K562 (cell line): Measurements from ENCODE around the gene PCBP4. TPM values are rescaled to one million over a fixed set of nuclear protein-coding genes. Genes with fewer than 3 reads are reported as not detected.

Experiments used
- ATAC-seq: fragments of 200-7000 bp; cut with Tn5 transposase; 3 replicates; pipeline ENCODE4 v1.9.1; 2020; ENCODE audit warnings: moderate library complexity
- BruUV-seq: library from RNA; stranded (reverse); fragments of 400-500 nt; replicated peaks from 2 replicates; lab custom pipeline; 2021; lab: Mats Ljungman, UMichigan
- CTCF ChIA-PET: fragments of 300-600 bp; formaldehyde crosslinking; extraction: SDS; loops from one replicate; lab custom pipeline; 2021; ENCODE audit warnings: low intra/inter-chr PET ratio; lab: Yijun Ruan, JAX
- POLR2A ChIA-PET: fragments of 300-600, 350-650 bp; sonication (Branson Sonifier 250); formaldehyde crosslinking; extraction: SDS; loops from one replicate; lab custom pipeline; 2021; ENCODE audit warnings: antibody characterized with exemption, inconsistent platforms; lab: Yijun Ruan, JAX
- DNase-seq, 4 experiments: peaks; one replicate each; pipeline versions ENCODE4 v3.0.0 to v3.0.0-alpha.2; 2011 to 2018; ENCODE audit warnings: low spot score in 3 of 4, mixed read lengths in 3 of 4; ENCODE audit errors: extremely low read depth in 1 of 4
- FAIRE-seq: peaks from 2 replicates; lab custom pipeline; 2011; peaks lifted over from hg19 to GRCh38; lab: Jason Lieb, UNC
- H2AFZ ChIP-seq: 2 replicates; pipeline ENCODE4 v1.6.0; 2011; ENCODE audit warnings: low read depth, low read length, control low read depth, inconsistent platforms
- H3K27ac ChIP-seq: fragments of 200-600 bp; 3 replicates; pipeline ENCODE4 v1.8.0; 2011; ENCODE audit warnings: low read depth, mild to moderate bottlenecking, control low read depth, inconsistent platforms, low read length, moderate library complexity, mixed read lengths; ENCODE audit errors: extremely low read depth
- H3K27me3 ChIP-seq, 2 experiments: fragments of 300-600 bp in 1 of 2; 2 replicates in 1 of 2; 3 replicates in 1 of 2; pipeline versions ENCODE4 v1.6.0 to v1.8.0; 2011; ENCODE audit warnings: inconsistent platforms in 2 of 2, low read length in 2 of 2, mild to moderate bottlenecking in 1 of 2, mixed read lengths in 1 of 2, moderate library complexity in 1 of 2; ENCODE audit not compliant: control insufficient read depth in 2 of 2, insufficient read depth in 2 of 2
- H3K36me3 ChIP-seq: fragments of 300-600 bp; 3 replicates; pipeline ENCODE4 v1.8.0; 2011; ENCODE audit warnings: mild to moderate bottlenecking, low read length, inconsistent platforms; ENCODE audit not compliant: control insufficient read depth, insufficient read depth
- H3K4me1 ChIP-seq, 2 experiments: fragments of 200-600 bp in 1 of 2; replicated peaks in 1 of 2; 2 replicates in 1 of 2; 3 replicates in 1 of 2; pipeline versions ENCODE4 v1.5.1 to v1.8.0; 2011; ENCODE audit warnings: inconsistent platforms in 2 of 2, low read length in 2 of 2, mild to moderate bottlenecking in 1 of 2, mixed read lengths in 1 of 2, moderate library complexity in 1 of 2; ENCODE audit not compliant: control insufficient read depth in 2 of 2, insufficient read depth in 2 of 2
- H3K4me2 ChIP-seq: 2 replicates; pipeline ENCODE4 v1.6.1; 2011; ENCODE audit warnings: low read length, control low read depth, inconsistent platforms, mixed read lengths; ENCODE audit not compliant: insufficient read depth
- H3K4me3 ChIP-seq: fragments of 200-600 bp; sonication (generic), shearing (Covaris generic); 2 replicates; pipeline ENCODE4 v1.5.1; 2016; ENCODE audit warnings: control low read depth, inconsistent platforms
- H3K79me2 ChIP-seq: fragments of 200-600 bp; 3 replicates; pipeline ENCODE4 v1.8.0; 2011; ENCODE audit warnings: low read length, inconsistent platforms; ENCODE audit not compliant: control insufficient read depth, insufficient read depth
- H3K9ac ChIP-seq, 2 experiments: 2 replicates each; pipeline versions ENCODE4 v1.6.0 to v1.6.1; 2011; ENCODE audit warnings: low read depth in 2 of 2, low read length in 2 of 2, control low read depth in 1 of 2, inconsistent platforms in 1 of 2, mild to moderate bottlenecking in 1 of 2, mixed read lengths in 1 of 2; ENCODE audit not compliant: insufficient read depth in 1 of 2
- H3K9me1 ChIP-seq: one replicate; pipeline ENCODE4 v1.6.0; 2011; ENCODE audit warnings: inconsistent platforms, mild to moderate bottlenecking, low read length, moderate library complexity; ENCODE audit not compliant: control insufficient read depth, insufficient read depth
- H3K9me3 ChIP-seq: replicated peaks from 2 replicates; pipeline ENCODE4 v1.5.1; 2011; ENCODE audit warnings: low read depth, low read length, inconsistent platforms; ENCODE audit not compliant: control insufficient read depth, insufficient read depth
- H4K20me1 ChIP-seq: replicated peaks from 2 replicates; pipeline ENCODE4 v1.6.1; 2011; ENCODE audit warnings: low read length, inconsistent platforms, mixed read lengths; ENCODE audit not compliant: control insufficient read depth, insufficient read depth
- E2F4 ChIP-seq: sonication (generic); formaldehyde crosslinking; IDR thresholded peaks from 2 replicates; pipeline ENCODE4 v1.8.0; 2022; ENCODE audit warnings: mild to moderate bottlenecking, low read depth, missing genetic modification reagents
- ESRRB ChIP-seq: fragments of 250-450 bp; sonication (Bioruptor Pico); IDR thresholded peaks from 2 replicates; pipeline ENCODE4 v1.5.0; 2020; ENCODE audit warnings: mild to moderate bottlenecking, moderate library complexity, borderline replicate concordance
- FIP1L1 ChIP-seq: fragments of 200-400 bp; formaldehyde crosslinking; IDR thresholded peaks from 2 replicates; pipeline ENCODE4 v1.6.1; 2018; ENCODE audit warnings: mild to moderate bottlenecking, low read depth, low read length; ENCODE audit not compliant: poor library complexity, severe bottlenecking
- HDAC1 ChIP-seq, 2 experiments: fragments of 450-650 bp; IDR thresholded peaks; 2 replicates each; pipeline ENCODE4 v1.6.1; 2016 to 2017; ENCODE audit warnings: inconsistent platforms in 1 of 2, mild to moderate bottlenecking in 1 of 2, moderate library complexity in 1 of 2
- HIVEP1 ChIP-seq: fragments of 250-450 bp; sonication (Bioruptor Pico); IDR thresholded peaks from 2 replicates; pipeline ENCODE4 v1.4.0; 2020; ENCODE audit warnings: mild to moderate bottlenecking
- KDM2B ChIP-seq: fragments of 250-450 bp; sonication (Bioruptor Pico); IDR thresholded peaks from 2 replicates; pipeline ENCODE4 v1.8.0; 2021; ENCODE audit warnings: mild to moderate bottlenecking, moderate library complexity
- MED1 ChIP-seq: sonication (generic); formaldehyde crosslinking; IDR thresholded peaks from 2 replicates; pipeline ENCODE4 v1.8.1; 2023; ENCODE audit warnings: missing genetic modification reagents, borderline replicate concordance
- POLR2B ChIP-seq: fragments of 450-650 bp; IDR thresholded peaks from 2 replicates; pipeline ENCODE4 v1.6.1; 2018; ENCODE audit warnings: low read depth; ENCODE audit not compliant: partially characterized antibody
- SAFB2 ChIP-seq: fragments of 200-400 bp; formaldehyde crosslinking; IDR thresholded peaks from 2 replicates; pipeline ENCODE4 v1.6.1; 2018; ENCODE audit warnings: borderline replicate concordance, low read length, low read depth, moderate library complexity; ENCODE audit not compliant: severe bottlenecking
- SMAD1 ChIP-seq: fragments of 150-350 bp; IDR thresholded peaks from 2 replicates; pipeline ENCODE4 v1.6.1; 2014; ENCODE audit warnings: low read length, low read depth; ENCODE audit not compliant: partially characterized antibody
- SRSF1 ChIP-seq: fragments of 200-400 bp; formaldehyde crosslinking; IDR thresholded peaks from 2 replicates; pipeline ENCODE4 v1.6.1; 2017; ENCODE audit warnings: mild to moderate bottlenecking, low read depth, low read length, moderate library complexity
- TRIM24 ChIP-seq, 2 experiments: fragments of 450-650 bp; IDR thresholded peaks; 2 replicates each; pipeline ENCODE4 v1.6.1; 2016
- ZBTB26 ChIP-seq: fragments of 450-650 bp; formaldehyde crosslinking; IDR thresholded peaks from 2 replicates; pipeline ENCODE4 v1.4.0; 2022; ENCODE audit warnings: missing genetic modification characterization
- ZBTB8A ChIP-seq: fragments of 450-650 bp; IDR thresholded peaks from 2 replicates; pipeline ENCODE4 v1.6.1; 2018; ENCODE audit warnings: mild to moderate bottlenecking, moderate library complexity; ENCODE audit not compliant: partially characterized antibody
- ZNF695 ChIP-seq: fragments of 450-650 bp; formaldehyde crosslinking; IDR thresholded peaks from 2 replicates; pipeline ENCODE4 v1.4.0; 2020; ENCODE audit warnings: mild to moderate bottlenecking, moderate library complexity
- WGBS: fragments of 100-300 bp; shearing (Covaris generic); methylation state at CpG from one replicate; pipeline ENCODE4 v1.1.6; 2016; ENCODE audit warnings: low coverage, mixed read lengths; ENCODE audit not compliant: insufficient coverage; ENCODE audit errors: missing lambda C conversion rate; 5-methylcytosine and 5-hydroxymethylcytosine counted together
- in situ Hi-C: fragments of 300-500 bp; cut with MboI; formaldehyde crosslinking; loops from 4 replicates; pipeline ENCODE4 v1.15.0; 2018; ENCODE audit warnings: inconsistent platforms, mixed read lengths
- intact Hi-C: fragments of 100-400 bp; cut with micrococcal nuclease; formaldehyde crosslinking; loops from 2 replicates; pipeline ENCODE4 v1.14.2; 2022
- polyA plus RNA-seq, 8 experiments: library from polyadenylated mRNA; depleted of rRNA in 4 of 8; stranded (reverse) in 5 of 8; unstranded in 3 of 8; fragments of >200 nt; fragmentation: Nextera tagmentation in 2 of 8; fragmentation: Illumina TruSeq in 1 of 8; extraction: Ambion mirVana in 2 of 8; extraction: Trizol in 1 of 8; gene quantifications; 2 replicates each; pipeline versions ENCODE4 v1.2.1 to v1.2.3, GENCODE V29; 2011 to 2014; ENCODE audit warnings: inconsistent platforms in 1 of 8, missing spikeins in 1 of 8
- total RNA-seq, 7 experiments: library from RNA; depleted of rRNA in 6 of 7; stranded (reverse); fragments of >200 nt in 6 of 7; fragmentation: Illumina TruSeq in 2 of 7; extraction: Trizol in 2 of 7; gene quantifications; 2 replicates each; pipeline versions ENCODE4 v1.2.1 to v1.2.3, GENCODE V29; 2011 to 2021; ENCODE audit warnings: low replicate concordance in 1 of 7
- TF ChIP-seq, protein P1 (sequence below): fragments of 250-450 bp; sonication (Bioruptor Pico); IDR thresholded peaks from 2 replicates; pipeline ENCODE4 v1.6.1; 2021; ENCODE audit warnings: mild to moderate bottlenecking
- TF ChIP-seq, protein P2 (sequence below): fragments of 450-650 bp; formaldehyde crosslinking; IDR thresholded peaks from 2 replicates; pipeline ENCODE4 v1.4.0; 2020; ENCODE audit warnings: mild to moderate bottlenecking

Gene PCBP4
- total and polyA plus RNA-seq, 9 of the 15 experiments (the other 6 are each of a cell fraction or from before 2014, with no cell fraction given): 0.06 to 5.8 (median 2.6) TPM

GRCh38 chr3:51908026-51908425, 59.2 kb downstream of the PCBP4 start:
- H3K9ac ChIP-seq: no peak overlapping the region
- CTCF ChIA-PET: no interaction called here
- WGBS: 0% methylated on average over 2 of the region's 4 CpGs
- in situ Hi-C loops (no loop called here), intact Hi-C loops (no loop called here)
- H3K79me2 ChIP-seq: no peaks in the 10 kb centered on the region
- no peak overlapping the region for H2AFZ ChIP-seq
- H3K9me3 ChIP-seq: no peaks in the 10 kb centered on the region
- H3K4me2 ChIP-seq: no peak overlapping the region
- H3K4me3 ChIP-seq: no peak overlapping the region
- no TSS peak for BruUV-seq
- H4K20me1 ChIP-seq: no peaks in the 10 kb centered on the region
- H3K36me3 ChIP-seq: no peaks in the 10 kb centered on the region
- POLR2A ChIA-PET: no interaction called here
- H3K4me1 ChIP-seq: no peaks in the 10 kb centered on the region
- no peaks in the 10 kb centered on the region; a peak in 1 of 5 replicates for H3K27me3 ChIP-seq
- no peaks in the 10 kb centered on the region for H3K9me1 ChIP-seq
- no peak overlapping the region for H3K27ac ChIP-seq
- FAIRE-seq: no peak
- no peak for DNase-seq
- TF ChIP-seq ESRRB (CRISPR knock-in tag) (no peak), SMAD1 (no peak), TRIM24 (IDR thresholded peaks at IDR 0.05) (no peak), MED1 (CRISPR knock-in tag) (no peak), KDM2B (CRISPR knock-in tag) (no peak), SRSF1 (no peak), ZNF695 (no peak), SAFB2 (no peak), ZBTB26 (no peak), POLR2B (no peak), E2F4 (CRISPR knock-in tag) (no peak), FIP1L1 (no peak), ZBTB8A (no peak), HDAC1 (IDR thresholded peaks at IDR 0.05) (no peak), HIVEP1 (CRISPR knock-in tag) (no peak)
- TF ChIP-seq, protein P1, sequence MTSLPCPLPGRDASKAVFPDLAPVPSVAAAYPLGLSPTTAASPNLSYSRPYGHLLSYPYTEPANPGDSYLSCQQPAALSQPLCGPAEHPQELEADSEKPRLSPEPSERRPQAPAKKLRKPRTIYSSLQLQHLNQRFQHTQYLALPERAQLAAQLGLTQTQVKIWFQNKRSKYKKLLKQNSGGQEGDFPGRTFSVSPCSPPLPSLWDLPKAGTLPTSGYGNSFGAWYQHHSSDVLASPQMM (CRISPR knock-in tag): no peak
- TF ChIP-seq, protein P2, sequence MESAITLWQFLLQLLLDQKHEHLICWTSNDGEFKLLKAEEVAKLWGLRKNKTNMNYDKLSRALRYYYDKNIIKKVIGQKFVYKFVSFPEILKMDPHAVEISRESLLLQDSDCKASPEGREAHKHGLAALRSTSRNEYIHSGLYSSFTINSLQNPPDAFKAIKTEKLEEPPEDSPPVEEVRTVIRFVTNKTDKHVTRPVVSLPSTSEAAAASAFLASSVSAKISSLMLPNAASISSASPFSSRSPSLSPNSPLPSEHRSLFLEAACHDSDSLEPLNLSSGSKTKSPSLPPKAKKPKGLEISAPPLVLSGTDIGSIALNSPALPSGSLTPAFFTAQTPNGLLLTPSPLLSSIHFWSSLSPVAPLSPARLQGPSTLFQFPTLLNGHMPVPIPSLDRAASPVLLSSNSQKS: no peak
- no peak for ATAC-seq
